Muscle of leg (tissue), 11 donors: ENCODE measurements around the gene CEP20. TPM values are rescaled to one million over a fixed set of nuclear protein-coding genes. Genes with fewer than 3 reads are reported as not detected.
A peak's percentile ranks its signal among the peaks of the same experiment; 100 is the strongest.

Experiments
- DNase-seq: peaks from one replicate; pipeline ENCODE4 v3.0.0; 2013
- H3K27ac ChIP-seq: one replicate; pipeline ENCODE4 v1.5.1; 2013; ENCODE audit warnings: mild to moderate bottlenecking, low read length, control low read depth
- H3K27me3 ChIP-seq: one replicate; pipeline ENCODE4 v1.6.1; 2013; ENCODE audit warnings: low read length; ENCODE audit not compliant: control insufficient read depth, insufficient read depth
- H3K36me3 ChIP-seq: one replicate; pipeline ENCODE4 v1.6.1; 2013; ENCODE audit warnings: low read length; ENCODE audit not compliant: control insufficient read depth, insufficient read depth
- H3K4me1 ChIP-seq: one replicate; pipeline ENCODE4 v1.6.1; 2013; ENCODE audit warnings: low read length; ENCODE audit not compliant: control insufficient read depth, insufficient read depth
- H3K4me3 ChIP-seq: one replicate; pipeline ENCODE4 v1.5.1; 2013; ENCODE audit warnings: low read length, control low read depth
- H3K9me3 ChIP-seq: replicated peaks from 2 replicates; pipeline ENCODE4 v1.6.1; 2013; ENCODE audit warnings: low read depth, low read length; ENCODE audit not compliant: control insufficient read depth
- WGBS: methylation state at CpG from one replicate; pipeline ENCODE4 v1.1.5; 2013; ENCODE audit warnings: missing lambda C conversion rate; ENCODE audit not compliant: insufficient coverage; 5-methylcytosine and 5-hydroxymethylcytosine counted together
- polyA plus RNA-seq, 8 donors: library from polyadenylated mRNA; unstranded; fragments of 120-200 nt; gene quantifications; one replicate each; pipeline versions ENCODE4 v1.2.1 to v1.2.3, GENCODE V29; 2013; ENCODE audit warnings: inconsistent platforms in 1 of 8, low replicate concordance in 1 of 8; ENCODE audit not compliant: insufficient read length in 8 of 8, insufficient read depth in 1 of 8
- total RNA-seq: library from RNA; stranded (reverse); fragments of 120-200 nt; gene quantifications from one replicate; pipeline ENCODE4 v1.2.4, GENCODE V29; 2013

The CEP20 gene
- total and polyA plus RNA-seq, 9 donors: 19.3 to 27.2 (median 21.9) TPM

DNA sequence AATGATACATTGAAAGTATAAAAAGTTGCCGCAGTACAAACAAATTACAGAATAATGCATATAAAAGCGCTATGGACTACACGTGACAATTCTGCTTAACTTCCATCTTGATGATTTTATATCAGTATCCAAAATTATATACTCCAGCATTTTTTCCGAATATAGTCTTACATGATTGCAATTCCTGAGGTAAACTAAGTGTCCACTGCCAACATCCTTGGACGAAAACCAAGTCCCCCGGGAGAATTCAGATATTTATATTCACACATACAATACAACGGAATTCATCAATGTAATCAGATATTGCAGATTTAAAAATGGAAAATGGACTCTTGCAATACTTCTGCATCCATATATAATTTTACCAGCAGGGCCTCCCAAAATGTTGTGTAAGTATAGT is 22.7 kb downstream of the CEP20 start:
- Histone ChIP-seq H3K4me1 (no peaks in the 10 kb centered on the region), H3K4me3 (no peak overlapping the region), H3K9me3 (no peaks in the 10 kb centered on the region), H3K27me3 (no peaks in the 10 kb centered on the region), H3K36me3 (peaks cover 17% of the 10 kb centered on the region), H3K27ac (no peak overlapping the region)
- DNase-seq: peak; percentile 71
- no CpG with 5 or more reads among the region's 7 CpGs for WGBS

DNA sequence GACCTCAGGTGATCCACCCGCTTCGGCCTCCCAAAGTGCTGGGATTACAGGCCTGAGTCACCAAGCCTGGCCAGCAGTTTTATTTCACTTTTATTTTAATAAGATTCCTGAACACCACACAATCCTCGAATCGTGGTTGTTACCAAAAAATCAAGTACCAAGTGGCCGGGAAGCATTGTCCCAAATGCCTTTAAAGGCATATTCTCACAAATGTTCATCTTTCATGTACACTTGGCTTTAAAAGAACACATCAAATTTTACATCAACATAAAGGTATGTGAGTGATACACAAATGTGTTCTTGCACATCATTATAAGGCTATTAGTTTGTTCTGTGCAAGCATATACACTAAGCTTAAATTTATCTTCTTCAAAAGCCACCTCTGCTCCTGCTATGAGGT is 23.5 kb downstream of the CEP20 start:
- no peak overlapping the region for H3K27ac ChIP-seq
- peaks cover 13% of the 10 kb centered on the region for H3K36me3 ChIP-seq

GRCh38 chr16:15861996-15862395 is 26.4 kb downstream of the CEP20 start:
- no peak overlapping the region for H3K27ac ChIP-seq
- H3K36me3 ChIP-seq: peaks cover 4% of the 10 kb centered on the region
- H3K4me3 ChIP-seq: no peak overlapping the region
- no peaks in the 10 kb centered on the region for H3K9me3 ChIP-seq
- 100% methylated on average over 1 of the region's 3 CpGs for WGBS
- H3K27me3 ChIP-seq: peaks cover 17% of the 10 kb centered on the region
- H3K4me1 ChIP-seq: peaks cover 13% of the 10 kb centered on the region
- DNase-seq: no peak

More for the DNA sequence above, 23.5 kb downstream of the CEP20 start:
- no peaks in the 10 kb centered on the region for H3K27me3 ChIP-seq
- H3K9me3 ChIP-seq: no peaks in the 10 kb centered on the region
- DNase-seq: no peak
- no peaks in the 10 kb centered on the region for H3K4me1 ChIP-seq
- H3K4me3 ChIP-seq: no peak overlapping the region
- 83% methylated on average over 2 of the region's 5 CpGs for WGBS

DNA sequence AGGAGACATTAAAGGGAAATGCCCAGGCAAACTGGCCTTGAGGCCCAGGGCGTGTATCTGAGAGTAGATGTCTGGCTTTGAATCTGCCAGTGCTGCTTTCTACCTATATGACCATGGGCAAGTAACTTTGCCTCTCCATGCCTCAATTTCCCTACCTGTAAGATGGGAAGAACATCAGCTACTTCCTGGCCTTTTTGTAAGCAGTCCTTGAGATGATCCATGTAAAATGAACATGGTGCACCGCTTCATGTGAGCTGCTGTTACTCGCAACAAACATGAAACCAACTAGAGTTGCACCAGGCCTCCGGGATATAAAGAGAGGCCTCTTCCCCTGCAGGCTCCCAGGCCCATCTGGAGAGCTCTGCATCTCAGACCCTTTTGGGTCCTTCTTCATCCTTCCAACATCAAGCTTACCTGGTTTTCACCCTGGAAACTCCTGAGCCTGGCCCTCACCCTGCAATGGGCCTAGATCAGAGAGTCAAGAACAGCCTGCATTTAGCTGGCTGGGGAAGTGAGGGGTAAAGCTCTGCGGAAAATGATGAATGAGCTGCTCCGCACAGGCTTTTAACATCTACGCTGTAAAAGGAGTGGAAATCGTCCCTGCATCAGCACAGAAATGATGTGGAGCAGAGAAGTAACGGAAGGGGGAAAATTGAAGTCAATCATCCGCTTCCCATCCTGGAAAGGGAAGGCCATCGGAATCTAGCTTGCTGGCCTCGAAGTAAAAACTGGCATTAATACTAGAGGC is 29.3 kb downstream of the CEP20 start:
- DNase-seq: peak; percentile 34
- Histone ChIP-seq H3K4me1 (peaks cover 16% of the 10 kb centered on the region), H3K4me3 (no peak overlapping the region), H3K27me3 (peaks cover 38% of the 10 kb centered on the region), H3K36me3 (no peaks in the 10 kb centered on the region), H3K27ac (no peak overlapping the region), H3K9me3 (no peaks in the 10 kb centered on the region)
- 74% methylated on average over 9 of the region's 12 CpGs for WGBS

DNA sequence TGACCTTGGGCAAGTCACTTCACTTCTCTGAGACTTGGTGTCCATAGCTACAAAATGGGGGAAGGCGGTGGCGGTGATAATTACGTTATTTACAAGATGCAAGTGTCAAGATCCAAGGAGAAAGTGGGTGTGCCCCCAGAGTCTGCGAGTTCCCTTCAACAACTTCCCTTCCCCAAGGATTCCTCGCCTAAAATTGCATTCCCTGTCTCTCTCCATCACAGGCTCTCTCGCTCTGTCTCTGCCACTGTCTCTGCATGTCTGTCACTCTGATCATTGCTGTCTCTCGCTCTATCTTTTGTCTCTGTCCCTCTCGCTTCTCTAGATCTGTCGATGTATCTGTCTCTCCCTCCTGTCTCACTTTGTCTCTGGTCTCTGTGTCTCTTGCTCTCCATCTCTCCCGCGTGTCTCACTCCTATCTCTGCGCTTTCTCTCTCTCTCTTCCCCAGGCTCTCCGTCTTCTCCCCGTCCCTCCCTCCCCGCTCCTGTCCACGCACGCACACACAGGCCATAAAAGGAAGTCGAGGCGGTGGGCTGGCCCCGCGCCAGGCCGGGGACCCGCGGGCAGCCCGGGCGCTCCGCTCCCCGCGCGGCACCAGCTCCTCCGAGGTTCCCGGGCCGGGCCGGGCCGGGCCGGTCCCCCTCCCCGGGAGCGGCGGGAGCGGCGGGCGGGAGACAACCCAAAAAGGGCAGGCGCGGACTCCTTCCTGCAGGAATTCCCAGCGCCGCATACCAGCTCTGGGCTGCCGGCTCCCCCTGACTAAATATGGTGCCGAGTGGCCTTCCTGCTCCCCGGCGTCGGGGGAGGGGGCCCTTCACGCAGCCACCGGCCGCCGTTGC is 30.5 kb downstream of the CEP20 start:
- Histone ChIP-seq H3K36me3 (no peaks in the 10 kb centered on the region), H3K4me1 (peaks cover 16% of the 10 kb centered on the region), H3K4me3 (peak overlapping the region; percentile 29), H3K27ac (no peak overlapping the region), H3K9me3 (no peaks in the 10 kb centered on the region), H3K27me3 (peaks cover 46% of the 10 kb centered on the region)
- WGBS: under 1% methylated on average over 52 of the region's 55 CpGs
- DNase-seq: peak; percentile 59

DNA sequence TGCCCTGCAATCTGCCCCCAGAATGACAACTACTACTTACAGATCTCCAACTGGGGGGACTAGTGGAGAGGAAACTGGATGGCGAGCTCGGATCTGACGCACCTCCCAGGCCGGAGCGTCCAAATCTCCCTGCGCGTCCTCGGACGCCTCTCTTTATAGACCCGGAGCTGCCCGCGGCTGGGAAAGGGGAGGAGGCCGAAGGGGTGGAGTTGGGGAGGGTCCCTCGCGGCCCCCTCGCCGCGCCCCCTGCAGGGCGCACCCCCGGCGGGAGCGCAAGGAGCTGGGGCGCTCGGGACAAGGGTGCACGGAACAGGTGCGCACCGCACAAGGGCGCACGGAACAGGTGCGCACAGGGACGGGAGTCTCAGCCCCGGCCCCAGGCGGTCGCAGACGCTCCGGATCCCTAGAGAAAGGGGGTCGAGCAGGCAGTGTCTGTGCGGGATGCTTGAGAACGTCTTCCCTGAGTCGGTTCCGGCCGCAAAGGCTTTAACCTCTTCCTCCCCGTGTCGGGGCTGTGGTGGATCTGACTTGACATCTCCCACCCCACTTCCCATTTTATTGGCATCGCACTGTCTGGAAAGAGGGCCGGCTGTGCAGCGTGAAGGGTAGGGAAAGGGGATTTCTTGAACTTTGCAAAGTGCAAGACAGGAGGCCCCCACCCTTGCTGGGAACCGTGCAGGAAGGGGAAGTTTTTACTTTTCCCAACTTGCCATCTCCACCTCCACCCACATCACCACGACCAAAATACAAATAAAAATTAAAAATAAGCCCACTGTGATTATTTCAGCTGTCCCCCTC is 31.3 kb downstream of the CEP20 start, which contains the start of gene MYH11:
Gene MYH11, minus strand, starts transcription at position 128 of the 798 bp plus-strand sequence. CDS start 18,776 bp downstream, outside the sequence.
- Histone ChIP-seq H3K4me3 (peak within 1 kb of the TSS; percentile 27), H3K36me3 (no peaks in the 10 kb centered on the region), H3K27me3 (peaks cover 46% of the 10 kb centered on the region), H3K9me3 (no peaks in the 10 kb centered on the region), H3K4me1 (peaks cover 16% of the 10 kb centered on the region), H3K27ac (no peak within 1 kb of the TSS)
- DNase-seq: peak; percentile 19
- under 1% methylated on average over 36 of the region's 49 CpGs for WGBS

- no CpG with 5 or more reads among the region's 2 CpGs for WGBS
- H3K27ac ChIP-seq: no peak overlapping the region
- DNase-seq: no peak
- H3K4me3 ChIP-seq: peak overlapping the region; percentile 17
- no peaks in the 10 kb centered on the region for H3K36me3 ChIP-seq
- peaks cover 16% of the 10 kb centered on the region for H3K4me1 ChIP-seq
- no peaks in the 10 kb centered on the region for H3K9me3 ChIP-seq
- H3K27me3 ChIP-seq: peaks cover 46% of the 10 kb centered on the region
Measured at GRCh38 chr16:15856182-15856581, 32.2 kb downstream of the CEP20 start.

DNA sequence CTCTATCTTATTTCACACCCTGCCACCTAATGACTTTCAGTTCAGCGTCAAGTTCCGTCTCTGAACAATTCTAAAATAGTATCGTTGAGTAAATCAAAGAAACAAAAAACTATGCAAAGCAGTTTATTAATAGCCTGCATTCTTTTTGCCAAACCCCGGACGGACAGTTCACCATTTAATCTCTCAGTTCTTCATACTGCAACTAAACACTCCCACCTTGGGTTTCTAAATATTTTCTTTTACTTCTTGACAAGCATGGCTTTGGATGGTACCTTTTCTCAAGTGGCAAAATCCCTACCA is 32.7 kb downstream of the CEP20 start:
- WGBS: 59% methylated on average over 5 of the region's 5 CpGs
- no peak for DNase-seq
- Histone ChIP-seq H3K9me3 (no peaks in the 10 kb centered on the region), H3K27me3 (peaks cover 46% of the 10 kb centered on the region), H3K27ac (no peak overlapping the region), H3K4me1 (peaks cover 16% of the 10 kb centered on the region), H3K36me3 (no peaks in the 10 kb centered on the region), H3K4me3 (no peak overlapping the region)

GRCh38 chr16:15854906-15855703 is 33.3 kb downstream of the CEP20 start:
- Histone ChIP-seq H3K27ac (no peak overlapping the region), H3K36me3 (no peaks in the 10 kb centered on the region), H3K27me3 (peaks cover 46% of the 10 kb centered on the region), H3K4me1 (peaks cover 16% of the 10 kb centered on the region), H3K4me3 (no peak overlapping the region), H3K9me3 (no peaks in the 10 kb centered on the region)
- DNase-seq: no peak
- 66% methylated on average over 12 of the region's 15 CpGs for WGBS
